ENCODE data around the gene HDAC1. TPM values are rescaled to one million over a fixed set of nuclear protein-coding genes. Genes with fewer than 3 reads are reported as not detected.

The HDAC1 gene
- 53.0 TPM for polyA plus RNA-seq (2013, experiment 1 of 2)
- 51.7 TPM for polyA plus RNA-seq (2013, experiment 2 of 2)

GRCh38 chr1:32291708-32292538 is at the start of gene HDAC1:
Gene HDAC1 (plus strand): TSS chr1:32292083. CDS start chr1:32292170, 87 bp downstream.
- Histone ChIP-seq H3K4ac (ENCODE audit: low read depth, low read length) (peak within 1 kb of the TSS; percentile 89), H2BK15ac (replicated peaks; ENCODE audit: low read depth) (peak within 1 kb of the TSS; percentile 59), H3K27ac (ENCODE audit: low read depth, low read length) (peak within 1 kb of the TSS; percentile 66), H2AK5ac (ENCODE audit: low read length) (peak within 1 kb of the TSS; percentile 49), H3K56ac (ENCODE audit: low read length) (peak within 1 kb of the TSS; percentile 97), H2BK120ac (ENCODE audit: low read depth, low read length) (no peak within 1 kb of the TSS), H3K4me2 (ENCODE audit: low read length) (peak within 1 kb of the TSS; percentile 82), H3K27me3 (ENCODE audit: insufficient read depth, low read length, poor library complexity) (no peaks in the 10 kb centered on the region), H3K4me1 (ENCODE audit: control insufficient read depth, low read depth, low read length) (no peaks in the 10 kb centered on the region), H4K8ac (ENCODE audit: low read depth, low read length) (peak within 1 kb of the TSS; percentile 100), H3K18ac (ENCODE audit: low read length) (peak within 1 kb of the TSS; percentile 70), H3K4me3 (ENCODE audit: low read length) (peak within 1 kb of the TSS; percentile 93), H2BK5ac (ENCODE audit: low read length) (peak within 1 kb of the TSS; percentile 50), H3K36me3 (ENCODE audit: control insufficient read depth, insufficient read depth, low read length) (no peaks in the 10 kb centered on the region), H3K79me2 (ENCODE audit: control insufficient read depth, insufficient read depth, low read length) (peaks cover 4% of the 10 kb centered on the region), H3K9ac (ENCODE audit: low read length) (peak within 1 kb of the TSS; percentile 90), H3K23ac (ENCODE audit: low read length) (peak within 1 kb of the TSS; percentile 45), H3K79me1 (ENCODE audit: low read length) (peaks cover 9% of the 10 kb centered on the region), H4K5ac (ENCODE audit: low read length) (peak within 1 kb of the TSS; percentile 87)
- peak; percentile 93 for DNase-seq
- WGBS (ENCODE audit: extremely low coverage, insufficient coverage, low lambda C conversion rate), result no CpG with 5 or more reads among the region's 67 CpGs

DNA sequence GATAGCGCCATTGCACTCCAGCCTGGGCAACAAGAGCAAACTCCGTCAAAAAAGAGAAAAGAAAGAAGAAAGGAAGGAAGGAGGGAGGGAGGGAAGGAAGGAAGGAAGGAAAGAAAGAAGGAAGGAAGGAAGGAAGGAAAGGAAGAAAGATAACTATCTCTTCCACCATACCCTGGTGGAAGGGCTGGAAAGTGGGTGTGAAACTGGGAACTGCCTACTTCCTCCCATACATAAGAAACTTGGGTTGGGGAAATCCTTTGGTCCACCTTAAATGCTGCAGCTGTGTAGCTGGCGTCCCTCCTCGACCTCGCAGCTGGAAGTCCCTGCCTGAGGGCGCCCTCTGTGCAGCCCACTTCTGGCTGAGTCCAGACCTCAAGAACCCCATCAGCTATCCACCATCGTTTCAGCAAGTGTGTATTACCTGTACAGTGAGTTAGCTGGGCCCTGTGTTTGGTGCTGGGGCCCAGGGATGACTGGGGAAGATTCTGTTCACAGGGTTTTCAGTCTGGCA is 49.5 kb upstream of the HDAC1 start:
- Histone ChIP-seq H4K8ac (ENCODE audit: low read depth, low read length) (no peak overlapping the region), H3K27ac (ENCODE audit: low read depth, low read length) (no peak overlapping the region), H3K4ac (ENCODE audit: low read depth, low read length) (no peak overlapping the region), H3K23ac (ENCODE audit: low read length) (no peak overlapping the region), H3K27me3 (ENCODE audit: insufficient read depth, low read length, poor library complexity) (no peaks in the 10 kb centered on the region), H4K5ac (ENCODE audit: low read length) (no peak overlapping the region), H3K79me2 (ENCODE audit: control insufficient read depth, insufficient read depth, low read length) (no peaks in the 10 kb centered on the region), H2BK120ac (ENCODE audit: low read depth, low read length) (no peak overlapping the region), H3K79me1 (ENCODE audit: low read length) (no peaks in the 10 kb centered on the region), H3K4me2 (ENCODE audit: low read length) (no peak overlapping the region), H3K4me3 (ENCODE audit: low read length) (no peak overlapping the region), H3K36me3 (ENCODE audit: control insufficient read depth, insufficient read depth, low read length) (no peaks in the 10 kb centered on the region), H3K4me1 (ENCODE audit: control insufficient read depth, low read depth, low read length) (no peaks in the 10 kb centered on the region), H2BK15ac (replicated peaks; ENCODE audit: low read depth) (no peak overlapping the region), H2BK5ac (ENCODE audit: low read length) (no peak overlapping the region), H3K56ac (ENCODE audit: low read length) (peak overlapping the region; percentile 25), H3K18ac (ENCODE audit: low read length) (no peak overlapping the region), H2AK5ac (ENCODE audit: low read length) (no peak overlapping the region), H3K9ac (ENCODE audit: low read length) (no peak overlapping the region)
- no CpG with 5 or more reads among the region's 7 CpGs for WGBS (ENCODE audit: extremely low coverage, insufficient coverage, low lambda C conversion rate)
- DNase-seq, result no peak

- Histone ChIP-seq H3K18ac (ENCODE audit: low read length) (no peak within 1 kb of the TSS), H2BK15ac (replicated peaks; ENCODE audit: low read depth) (no peak within 1 kb of the TSS), H3K79me1 (ENCODE audit: low read length) (no peaks in the 10 kb centered on the region), H3K56ac (ENCODE audit: low read length) (no peak within 1 kb of the TSS), H3K9ac (ENCODE audit: low read length) (no peak within 1 kb of the TSS), H2BK120ac (ENCODE audit: low read depth, low read length) (no peak within 1 kb of the TSS), H3K4me2 (ENCODE audit: low read length) (no peak within 1 kb of the TSS), H3K79me2 (ENCODE audit: control insufficient read depth, insufficient read depth, low read length) (no peaks in the 10 kb centered on the region), H3K27me3 (ENCODE audit: insufficient read depth, low read length, poor library complexity) (no peaks in the 10 kb centered on the region), H3K36me3 (ENCODE audit: control insufficient read depth, insufficient read depth, low read length) (no peaks in the 10 kb centered on the region), H2AK5ac (ENCODE audit: low read length) (no peak within 1 kb of the TSS), H2BK5ac (ENCODE audit: low read length) (no peak within 1 kb of the TSS), H3K4me1 (ENCODE audit: control insufficient read depth, low read depth, low read length) (peaks cover 1% of the 10 kb centered on the region), H3K23ac (ENCODE audit: low read length) (no peak within 1 kb of the TSS), H3K4me3 (ENCODE audit: low read length) (no peak within 1 kb of the TSS), H4K8ac (ENCODE audit: low read depth, low read length) (no peak within 1 kb of the TSS), H4K5ac (ENCODE audit: low read length) (no peak within 1 kb of the TSS), H3K4ac (ENCODE audit: low read depth, low read length) (no peak within 1 kb of the TSS), H3K27ac (ENCODE audit: low read depth, low read length) (no peak within 1 kb of the TSS)
- WGBS (ENCODE audit: extremely low coverage, insufficient coverage, low lambda C conversion rate), result no CpG with 5 or more reads among the region's 3 CpGs
- no peak for DNase-seq
Measured at GRCh38 chr1:32246888-32247273, 45.0 kb upstream of the HDAC1 start, which contains the start of gene FAM167B. Gene FAM167B (plus strand): TSS chr1:32247222. CDS start chr1:32247422, 200 bp downstream.

DNA sequence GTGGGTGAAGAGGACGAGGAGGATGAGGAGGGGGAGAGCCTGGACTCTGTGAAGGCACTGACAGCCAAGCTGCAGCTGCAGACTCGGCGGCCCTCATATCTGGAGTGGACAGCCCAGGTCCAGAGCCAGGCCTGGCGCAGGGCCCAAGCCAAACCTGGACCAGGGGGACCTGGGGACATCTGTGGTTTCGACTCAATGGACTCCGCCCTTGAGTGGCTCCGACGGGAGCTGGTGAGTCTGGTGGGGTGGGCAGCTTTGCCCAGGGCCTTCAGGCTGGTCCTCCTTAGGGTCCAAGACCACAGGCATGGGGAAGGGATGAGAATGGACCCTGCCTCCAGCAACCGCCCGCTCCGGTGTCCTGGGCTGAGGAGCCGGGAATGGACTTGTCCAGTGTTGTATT is 44.4 kb upstream of the HDAC1 start:
- Histone ChIP-seq H4K8ac (ENCODE audit: low read depth, low read length) (no peak overlapping the region), H3K27ac (ENCODE audit: low read depth, low read length) (no peak overlapping the region), H3K56ac (ENCODE audit: low read length) (no peak overlapping the region), H3K4ac (ENCODE audit: low read depth, low read length) (no peak overlapping the region), H4K5ac (ENCODE audit: low read length) (no peak overlapping the region), H2BK120ac (ENCODE audit: low read depth, low read length) (no peak overlapping the region), H2AK5ac (ENCODE audit: low read length) (no peak overlapping the region), H3K23ac (ENCODE audit: low read length) (no peak overlapping the region), H3K4me2 (ENCODE audit: low read length) (no peak overlapping the region), H3K36me3 (ENCODE audit: control insufficient read depth, insufficient read depth, low read length) (no peaks in the 10 kb centered on the region), H3K27me3 (ENCODE audit: insufficient read depth, low read length, poor library complexity) (no peaks in the 10 kb centered on the region), H3K9ac (ENCODE audit: low read length) (no peak overlapping the region), H2BK5ac (ENCODE audit: low read length) (no peak overlapping the region), H3K4me1 (ENCODE audit: control insufficient read depth, low read depth, low read length) (peaks cover 1% of the 10 kb centered on the region), H2BK15ac (replicated peaks; ENCODE audit: low read depth) (no peak overlapping the region), H3K18ac (ENCODE audit: low read length) (no peak overlapping the region), H3K79me1 (ENCODE audit: low read length) (no peaks in the 10 kb centered on the region), H3K79me2 (ENCODE audit: control insufficient read depth, insufficient read depth, low read length) (no peaks in the 10 kb centered on the region), H3K4me3 (ENCODE audit: low read length) (no peak overlapping the region)
- DNase-seq, result no peak
- no CpG with 5 or more reads among the region's 12 CpGs for WGBS (ENCODE audit: extremely low coverage, insufficient coverage, low lambda C conversion rate)

GRCh38 chr1:32247983-32248889 is 43.6 kb upstream of the HDAC1 start:
- peak overlapping the region; percentile 25 for H3K56ac ChIP-seq (ENCODE audit: low read length)
- no peak overlapping the region for H2BK5ac ChIP-seq (ENCODE audit: low read length)
- no peaks in the 10 kb centered on the region for H3K27me3 ChIP-seq (ENCODE audit: insufficient read depth, low read length, poor library complexity)
- H3K79me2 ChIP-seq (ENCODE audit: control insufficient read depth, insufficient read depth, low read length), result no peaks in the 10 kb centered on the region
- H3K4ac ChIP-seq (ENCODE audit: low read depth, low read length), result no peak overlapping the region
- no peak overlapping the region for H4K5ac ChIP-seq (ENCODE audit: low read length)
- no peak overlapping the region for H3K18ac ChIP-seq (ENCODE audit: low read length)
- no peaks in the 10 kb centered on the region for H3K36me3 ChIP-seq (ENCODE audit: control insufficient read depth, insufficient read depth, low read length)
- peaks cover 1% of the 10 kb centered on the region for H3K4me1 ChIP-seq (ENCODE audit: control insufficient read depth, low read depth, low read length)
- no peak overlapping the region for H3K9ac ChIP-seq (ENCODE audit: low read length)
- no peak overlapping the region for H3K4me3 ChIP-seq (ENCODE audit: low read length)
- H3K4me2 ChIP-seq (ENCODE audit: low read length), result peak overlapping the region; percentile 46
- no peak overlapping the region for H4K8ac ChIP-seq (ENCODE audit: low read depth, low read length)
- DNase-seq, result peak; percentile 91
- no peak overlapping the region for H2BK120ac ChIP-seq (ENCODE audit: low read depth, low read length)
- no peak overlapping the region for H2BK15ac ChIP-seq (replicated peaks; ENCODE audit: low read depth)
- no peaks in the 10 kb centered on the region for H3K79me1 ChIP-seq (ENCODE audit: low read length)
- H3K23ac ChIP-seq (ENCODE audit: low read length), result no peak overlapping the region
- no CpG with 5 or more reads among the region's 31 CpGs for WGBS (ENCODE audit: extremely low coverage, insufficient coverage, low lambda C conversion rate)
- H2AK5ac ChIP-seq (ENCODE audit: low read length), result no peak overlapping the region
- H3K27ac ChIP-seq (ENCODE audit: low read depth, low read length), result no peak overlapping the region
